DND-41 (cell line): ENCODE measurements around the gene SDF2.

ENCODE experiments used
- EZH2 ChIP-seq: IDR thresholded peaks from 3 replicates; pipeline ENCODE4 v1.6.1; 2012; ENCODE audit warnings: borderline replicate concordance, low read depth, mild to moderate bottlenecking, moderate library complexity, low read length, inconsistent platforms; ENCODE audit not compliant: severe bottlenecking
- TF ChIP-seq, protein P1 (sequence below): IDR thresholded peaks from 2 replicates; pipeline ENCODE4 v1.5.1; 2012; ENCODE audit warnings: borderline replicate concordance, low read length, moderate library complexity, mild to moderate bottlenecking; ENCODE audit not compliant: poor library complexity, severe bottlenecking; ENCODE audit errors: extremely low read depth

DNA sequence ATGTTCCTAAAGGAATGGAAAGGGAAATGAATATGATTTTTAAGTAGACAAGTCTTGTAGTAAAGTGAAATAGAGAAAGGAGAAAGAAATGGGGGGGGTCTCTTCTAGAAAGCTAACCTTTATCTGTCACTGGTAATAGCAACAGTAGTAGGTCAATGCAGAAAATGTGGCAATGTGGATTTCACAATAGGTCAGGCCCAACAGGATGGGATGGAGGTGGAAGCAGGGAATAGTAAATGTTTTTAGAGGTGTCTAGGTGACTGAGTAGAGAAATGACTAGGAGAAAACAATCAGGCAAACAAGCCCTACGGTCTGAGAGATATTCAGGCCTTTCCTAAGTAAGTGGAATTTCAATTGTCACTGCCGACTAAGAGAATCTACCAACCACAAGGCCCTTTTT lies 41.7 kb downstream of the SDF2 start:
- no peak for TF ChIP-seq EZH2
- TF ChIP-seq, protein P1, sequence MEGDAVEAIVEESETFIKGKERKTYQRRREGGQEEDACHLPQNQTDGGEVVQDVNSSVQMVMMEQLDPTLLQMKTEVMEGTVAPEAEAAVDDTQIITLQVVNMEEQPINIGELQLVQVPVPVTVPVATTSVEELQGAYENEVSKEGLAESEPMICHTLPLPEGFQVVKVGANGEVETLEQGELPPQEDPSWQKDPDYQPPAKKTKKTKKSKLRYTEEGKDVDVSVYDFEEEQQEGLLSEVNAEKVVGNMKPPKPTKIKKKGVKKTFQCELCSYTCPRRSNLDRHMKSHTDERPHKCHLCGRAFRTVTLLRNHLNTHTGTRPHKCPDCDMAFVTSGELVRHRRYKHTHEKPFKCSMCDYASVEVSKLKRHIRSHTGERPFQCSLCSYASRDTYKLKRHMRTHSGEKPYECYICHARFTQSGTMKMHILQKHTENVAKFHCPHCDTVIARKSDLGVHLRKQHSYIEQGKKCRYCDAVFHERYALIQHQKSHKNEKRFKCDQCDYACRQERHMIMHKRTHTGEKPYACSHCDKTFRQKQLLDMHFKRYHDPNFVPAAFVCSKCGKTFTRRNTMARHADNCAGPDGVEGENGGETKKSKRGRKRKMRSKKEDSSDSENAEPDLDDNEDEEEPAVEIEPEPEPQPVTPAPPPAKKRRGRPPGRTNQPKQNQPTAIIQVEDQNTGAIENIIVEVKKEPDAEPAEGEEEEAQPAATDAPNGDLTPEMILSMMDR: no peak
